ENCODE measurements around the gene EAPP. TPM values are rescaled to one million over a fixed set of nuclear protein-coding genes. Genes with fewer than 3 reads are reported as not detected.

The EAPP gene
- total RNA-seq, 1 donor, result 56.1 TPM

- peak; percentile 48 for TF ChIP-seq CTCF (IDR thresholded peaks at IDR 0.05; ENCODE audit: insufficient read depth, low read length)
- no peak overlapping the region for H3K4me3 ChIP-seq (ENCODE audit: low read depth, low read length)
- peak; percentile 53 for DNase-seq (ENCODE audit: low read depth)
Measured at GRCh38 chr14:34498684-34499412, 40.7 kb downstream of the EAPP start.

DNA sequence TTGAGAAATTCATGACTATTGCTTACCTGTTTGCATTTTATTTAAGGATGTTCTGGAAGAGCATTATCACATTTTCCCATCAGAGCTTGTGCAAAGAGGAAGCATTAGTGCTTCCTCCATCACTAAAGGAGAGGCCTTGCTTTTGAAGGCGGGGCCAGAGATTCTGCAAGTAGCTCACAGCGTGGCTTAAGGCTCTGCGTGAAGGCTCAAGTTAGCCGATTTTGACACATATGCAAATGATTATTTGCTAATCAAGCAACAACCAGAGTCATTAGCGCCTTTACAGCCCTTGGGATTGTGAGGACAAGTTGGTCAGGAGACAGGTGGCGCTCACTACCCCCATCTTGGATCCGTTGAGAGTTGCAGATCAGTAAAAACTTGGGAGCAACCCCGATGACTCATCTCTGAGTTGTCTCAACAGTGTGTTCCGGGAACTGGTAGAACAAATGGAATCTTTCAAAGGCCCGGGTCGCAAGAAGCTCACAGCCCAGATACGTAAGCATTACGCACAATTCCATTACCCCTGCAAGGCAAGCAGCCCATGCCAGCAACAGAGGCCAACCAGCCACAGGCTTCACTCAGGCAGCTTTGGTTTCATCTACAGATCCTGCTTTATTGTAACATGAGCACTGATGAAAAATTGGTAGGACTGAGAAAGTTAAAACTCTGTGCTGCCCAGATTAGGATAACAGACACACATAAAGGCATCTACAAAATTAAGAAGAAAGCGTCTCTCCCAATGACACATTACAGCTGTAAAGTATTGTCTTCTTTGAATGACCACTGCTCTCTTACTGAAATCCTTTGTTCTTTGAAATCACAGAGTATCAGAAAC lies 42.6 kb downstream of the EAPP start:
- peak; percentile 43 for TF ChIP-seq CTCF (IDR thresholded peaks at IDR 0.05; ENCODE audit: insufficient read depth, low read length)
- DNase-seq (ENCODE audit: low read depth), result peak; percentile 100
- H3K4me3 ChIP-seq (ENCODE audit: low read depth, low read length), result peak overlapping the region; percentile 11

GRCh38 chr14:34496007-34496678 lies 43.4 kb downstream of the EAPP start:
- no peak overlapping the region for H3K4me3 ChIP-seq (ENCODE audit: low read depth, low read length)
- DNase-seq (ENCODE audit: low read depth), result no peak
- no peak for TF ChIP-seq CTCF (IDR thresholded peaks at IDR 0.05; ENCODE audit: insufficient read depth, low read length)

GRCh38 chr14:34489324-34489723 lies 50.2 kb downstream of the EAPP start:
- TF ChIP-seq CTCF (IDR thresholded peaks at IDR 0.05; ENCODE audit: insufficient read depth, low read length), result no peak
- DNase-seq (ENCODE audit: low read depth), result peak; percentile 28
- H3K4me3 ChIP-seq (ENCODE audit: low read depth, low read length), result no peak overlapping the region

- no peak for TF ChIP-seq CTCF (IDR thresholded peaks at IDR 0.05; ENCODE audit: insufficient read depth, low read length)
- no peak overlapping the region for H3K4me3 ChIP-seq (ENCODE audit: low read depth, low read length)
- DNase-seq (ENCODE audit: low read depth), result no peak
Measured at GRCh38 chr14:34488528-34488927, 51.0 kb downstream of the EAPP start.

DNA sequence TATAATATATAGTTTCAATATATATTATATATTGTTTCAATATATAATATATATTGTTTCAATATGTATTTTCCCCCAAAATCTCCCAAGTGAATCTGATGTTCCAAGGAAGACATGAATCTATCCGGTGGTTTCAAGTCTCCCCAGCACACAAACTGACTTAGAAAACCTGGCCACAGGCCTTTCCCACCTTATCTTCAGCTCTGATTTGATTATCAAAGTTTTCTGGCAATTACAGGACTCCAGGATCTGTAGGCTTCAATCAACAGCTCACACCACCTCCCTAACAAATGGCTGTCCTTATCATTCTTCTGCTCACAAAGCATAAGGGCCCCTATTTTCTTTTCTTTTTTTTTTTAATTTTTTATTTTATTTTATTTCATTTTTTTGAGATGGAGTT lies 54.8 kb downstream of the EAPP start:
- no peak for DNase-seq (ENCODE audit: low read depth)
- no peak overlapping the region for H3K4me3 ChIP-seq (ENCODE audit: low read depth, low read length)
- no peak for TF ChIP-seq CTCF (IDR thresholded peaks at IDR 0.05; ENCODE audit: insufficient read depth, low read length)
